Renal cortical epithelial cell (primary cell): ENCODE results near the gene DNAH17. TPM values are rescaled to one million over a fixed set of nuclear protein-coding genes. Genes with fewer than 3 reads are reported as not detected.

ENCODE experiments used
- DNase-seq: peaks from one replicate; pipeline ENCODE4 v3.0.0-alpha.2; 2011; ENCODE audit warnings: low read depth
- total RNA-seq: library from RNA; depleted of rRNA; stranded (reverse); fragments of >200 nt; gene quantifications from 2 replicates; pipeline ENCODE4 v1.2.3, GENCODE V29; 2014

The DNAH17 gene
- total RNA-seq, 1 donor from 2014 or later, result 0.05 TPM

DNA sequence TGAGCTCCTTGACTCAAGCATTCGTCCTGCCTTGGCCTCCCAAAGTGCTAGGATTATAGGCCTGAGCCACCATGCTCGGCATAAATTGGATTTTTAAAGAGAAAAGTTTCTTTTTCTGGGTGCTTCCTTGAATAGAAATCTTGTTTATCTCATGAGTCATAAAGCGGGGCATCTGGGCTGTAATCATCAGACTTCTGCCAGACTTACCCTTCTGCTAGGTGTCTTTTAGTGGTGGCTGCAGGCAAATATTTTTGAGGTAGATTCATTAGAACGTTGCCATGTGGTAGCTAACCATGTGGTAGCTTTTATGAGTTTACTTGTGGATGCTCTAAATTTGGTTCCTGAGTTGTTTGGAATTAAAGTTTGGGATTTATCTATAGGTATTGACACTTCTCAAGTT, 185.4 kb downstream of the DNAH17 start:
- DNase-seq, result peak; percentile 73

DNA sequence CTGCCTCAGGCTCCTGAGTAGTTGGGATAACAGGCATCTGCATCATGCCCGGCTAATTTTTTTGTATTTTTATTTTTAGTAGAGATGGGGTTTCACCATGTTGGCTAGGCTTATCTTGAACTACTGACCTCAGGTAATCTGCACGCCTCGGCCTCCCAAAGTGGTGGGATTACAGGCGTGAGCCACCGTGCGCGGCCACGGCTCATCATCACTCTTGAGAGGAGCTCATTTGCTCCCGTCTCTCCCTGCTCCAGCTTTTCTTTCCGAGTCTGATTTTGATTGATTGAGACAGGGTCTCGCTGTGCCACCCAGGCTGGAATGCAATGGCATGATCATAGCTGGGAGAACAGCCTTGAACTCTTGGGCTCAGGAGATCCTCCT, 186.2 kb downstream of the DNAH17 start:
- no peak for DNase-seq

DNA sequence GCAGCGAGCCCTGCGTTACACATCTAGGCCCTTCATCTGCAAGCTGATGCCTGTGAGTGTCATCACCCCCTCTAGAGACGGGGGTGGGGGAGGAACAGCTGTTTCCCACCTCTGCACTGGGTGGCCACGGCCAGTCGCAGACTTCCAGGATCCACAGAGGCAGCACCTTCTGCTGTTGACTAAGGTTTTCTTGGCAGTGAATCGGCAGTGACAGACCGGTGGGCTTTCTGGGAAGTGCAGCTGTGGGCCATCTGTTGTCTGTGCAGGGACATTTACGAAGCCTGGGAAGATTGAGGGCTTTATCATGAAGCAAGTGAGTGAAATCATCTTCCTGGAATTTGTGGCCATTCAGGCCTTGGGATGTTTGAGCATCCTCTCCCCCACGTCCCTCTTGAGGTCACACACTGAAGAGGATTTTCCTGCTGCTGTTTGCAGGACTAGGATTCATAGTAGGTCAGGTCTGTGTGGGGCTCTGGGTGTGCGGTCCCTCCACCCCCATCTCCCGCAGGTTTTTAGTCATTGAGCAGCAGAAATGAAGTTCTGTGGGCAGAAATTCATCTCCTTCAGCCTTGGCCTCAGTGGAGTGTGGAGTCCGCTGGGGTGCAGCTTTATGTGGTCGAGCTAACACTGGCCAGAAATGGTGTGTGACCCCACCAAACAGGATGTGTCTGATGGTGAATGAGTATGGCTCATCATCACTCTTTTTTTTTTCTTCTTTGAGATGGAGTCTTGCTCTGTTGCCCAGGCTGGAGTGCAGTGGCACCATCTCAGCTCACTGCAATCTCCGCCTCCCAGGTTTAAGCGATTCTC, 186.8 kb downstream of the DNAH17 start:
- peak; percentile 81 for DNase-seq

DNA sequence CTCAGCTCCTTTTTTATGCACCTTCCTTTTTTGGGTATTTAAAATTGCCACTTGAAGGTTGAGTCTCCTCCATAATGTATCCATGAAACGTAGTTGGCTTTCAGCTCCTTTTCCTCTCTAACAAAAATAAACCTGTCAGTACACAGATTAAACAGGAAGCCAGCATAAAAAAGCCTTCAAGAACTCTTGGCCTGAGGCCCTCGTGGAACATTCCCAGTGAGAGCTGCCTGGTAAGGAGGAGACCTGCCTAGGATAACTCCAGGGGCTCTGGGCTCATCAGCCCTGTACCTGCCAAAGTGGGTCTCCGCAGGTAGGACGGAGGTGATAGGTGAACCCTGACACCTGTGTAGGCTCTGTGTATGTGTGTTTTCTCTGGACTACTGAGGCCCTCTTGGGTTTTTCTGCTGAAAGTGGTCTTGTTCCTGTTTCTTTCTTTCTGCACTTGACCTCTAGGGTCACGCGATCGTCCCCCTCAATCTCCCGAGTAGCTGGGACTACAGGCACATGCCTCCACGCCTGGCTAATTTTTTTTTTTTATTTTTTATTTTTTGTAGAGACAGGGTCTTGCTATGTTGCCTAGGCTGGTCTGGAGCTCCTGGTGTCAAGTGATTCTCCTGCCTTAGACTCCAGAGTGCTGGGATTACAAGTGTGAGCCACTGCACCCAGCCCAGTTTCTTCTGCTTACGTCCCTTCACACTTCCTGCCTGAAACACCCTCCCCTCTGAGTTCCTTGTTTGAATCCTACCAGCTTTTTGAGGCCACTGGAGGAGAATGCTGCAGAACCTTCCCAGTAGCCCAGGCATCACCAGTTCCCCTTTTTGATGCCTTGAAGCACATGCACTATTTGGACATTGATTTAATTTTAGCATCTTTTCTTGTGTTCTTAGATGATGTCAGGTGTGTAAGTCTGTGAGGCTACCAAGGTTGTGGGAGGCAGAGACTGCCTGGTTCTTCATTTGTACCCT, 188.9 kb downstream of the DNAH17 start:
- DNase-seq, result no peak

DNA sequence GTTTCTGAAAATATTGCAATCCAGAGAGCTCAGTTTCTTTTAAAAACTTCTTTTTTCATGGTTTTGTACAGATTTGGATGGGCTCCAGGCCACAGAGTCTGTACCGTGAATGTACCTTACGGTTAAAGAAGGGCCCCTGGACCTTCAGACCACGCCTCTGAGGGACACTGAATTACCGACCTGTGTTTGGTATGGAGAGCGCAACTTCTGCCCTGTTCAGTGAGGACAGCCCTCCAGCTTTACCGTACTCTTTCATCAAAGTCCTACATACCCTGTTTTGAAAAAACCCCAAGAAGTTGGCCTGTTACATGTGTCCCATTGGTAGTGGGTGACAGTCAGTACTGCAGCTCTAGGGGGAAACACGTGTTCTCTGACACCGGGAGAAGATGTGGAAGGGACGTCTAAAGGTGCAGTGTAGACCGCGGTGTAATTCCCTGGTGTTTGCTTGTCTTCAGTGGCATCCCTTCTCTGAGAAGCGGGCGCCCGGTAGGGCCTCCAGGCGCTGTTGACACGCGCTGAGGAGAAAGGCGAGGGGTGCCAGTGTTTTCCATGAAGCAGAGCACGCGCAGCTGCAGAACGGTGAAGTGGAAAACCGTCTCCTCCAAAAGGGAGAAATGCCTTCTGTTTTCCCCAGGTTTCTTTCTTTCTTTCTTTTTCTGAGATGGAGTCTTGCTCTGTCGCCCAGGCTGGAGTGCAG, 192.6 kb downstream of the DNAH17 start:
- no peak for DNase-seq

DNA sequence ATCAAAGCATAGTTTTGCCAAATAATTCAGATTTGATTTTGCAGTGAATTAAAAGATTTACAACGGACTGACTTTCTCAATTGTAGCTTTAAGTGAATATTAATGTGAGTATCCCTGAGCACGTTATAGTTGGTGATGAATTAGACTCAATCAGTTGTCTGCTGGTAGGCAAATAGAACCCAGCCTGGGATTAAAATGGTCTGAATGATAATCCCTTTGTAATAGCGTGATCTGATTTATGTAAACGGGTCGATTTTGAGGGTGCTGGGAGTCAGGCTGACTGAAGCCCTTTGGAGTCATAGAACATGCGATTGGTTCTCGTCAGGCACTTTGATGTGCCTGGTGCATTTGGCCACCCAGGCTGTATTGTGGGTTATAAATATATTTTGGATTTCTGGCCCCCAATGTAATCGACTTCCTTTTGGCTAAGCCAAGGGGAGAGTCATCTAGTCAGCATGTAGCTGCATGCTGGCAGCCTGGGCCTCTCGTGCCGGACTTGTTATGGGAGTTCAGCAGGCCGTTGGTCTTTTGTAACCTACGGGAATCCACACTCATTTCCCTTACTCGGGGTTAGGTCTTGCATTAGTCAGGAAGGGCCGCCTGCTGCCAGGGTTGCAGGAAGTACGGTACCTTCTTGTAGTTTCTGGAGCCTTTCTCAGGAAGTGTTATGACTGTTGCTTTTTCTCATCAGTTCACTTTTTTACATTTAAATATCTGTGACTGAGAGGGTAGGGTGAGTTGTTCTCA, 193.3 kb downstream of the DNAH17 start:
- peak; percentile 94 for DNase-seq

DNA sequence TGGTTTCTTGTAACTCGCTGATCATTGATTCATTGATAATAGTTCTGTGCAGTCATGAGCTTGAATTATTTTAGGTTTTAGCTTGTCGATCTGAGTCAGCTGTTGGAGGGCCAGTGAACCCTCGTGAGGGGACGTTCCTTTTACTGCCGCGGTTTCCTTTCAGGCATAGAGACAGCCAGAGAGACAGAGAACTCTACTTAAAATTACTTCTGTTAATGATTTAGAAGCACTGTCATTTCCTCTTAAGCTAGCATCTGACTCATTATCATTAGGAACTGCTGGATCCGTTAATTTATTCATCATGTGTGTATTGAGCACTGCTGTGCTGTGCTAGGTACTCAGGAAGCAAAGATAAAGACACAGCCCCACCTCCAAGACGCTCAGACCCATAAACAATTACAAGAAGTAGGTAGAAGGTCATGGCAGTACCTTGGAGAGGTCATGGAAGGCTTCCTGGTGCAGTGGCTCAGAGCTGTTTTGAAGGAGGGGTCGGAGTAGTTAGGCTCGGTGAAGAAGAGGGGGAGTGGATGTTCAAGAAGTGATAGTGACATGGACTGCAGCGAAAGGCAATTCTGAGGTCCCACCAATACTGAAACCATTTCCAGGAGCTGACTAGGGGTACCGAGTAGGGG, 195.5 kb downstream of the DNAH17 start:
- DNase-seq, result peak; percentile 98

DNA sequence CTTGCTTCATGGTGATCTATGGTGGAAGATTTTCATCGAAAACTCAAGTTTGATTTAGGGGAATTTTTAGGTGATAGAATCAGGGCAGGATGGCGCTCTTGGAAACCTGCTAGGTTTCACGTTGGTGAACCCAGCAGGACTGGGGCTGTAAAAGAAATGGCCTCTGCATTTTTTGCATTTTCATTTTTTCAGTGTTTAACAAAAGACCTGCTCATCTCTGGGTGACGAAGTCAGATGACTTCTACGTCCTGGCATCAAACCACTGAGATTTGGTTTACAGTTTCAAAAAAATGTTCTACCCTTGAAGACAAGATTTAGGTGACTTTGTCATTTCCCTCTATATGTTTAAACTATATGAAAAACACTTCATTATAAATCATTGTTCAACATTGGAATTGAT, 196.8 kb downstream of the DNAH17 start:
- DNase-seq, result no peak

DNA sequence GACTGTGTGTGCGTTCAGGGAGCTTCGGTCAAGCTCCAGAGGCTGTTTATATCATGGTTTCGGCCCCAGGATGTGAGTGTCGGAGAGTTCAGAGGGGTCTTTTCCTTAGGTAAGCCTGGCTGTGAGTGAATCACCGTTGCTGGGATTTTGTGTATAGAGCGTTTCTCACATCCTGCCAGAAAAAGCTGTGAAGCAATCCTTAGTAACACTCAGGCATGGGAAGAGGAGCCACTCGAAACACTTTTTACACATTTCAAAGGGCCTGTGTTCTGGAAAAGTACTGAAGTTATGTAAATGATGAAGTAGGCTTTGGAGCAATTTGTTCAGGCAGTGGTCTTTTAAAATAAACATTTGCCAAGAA, 198.1 kb downstream of the DNAH17 start:
- DNase-seq, result peak; percentile 88

DNA sequence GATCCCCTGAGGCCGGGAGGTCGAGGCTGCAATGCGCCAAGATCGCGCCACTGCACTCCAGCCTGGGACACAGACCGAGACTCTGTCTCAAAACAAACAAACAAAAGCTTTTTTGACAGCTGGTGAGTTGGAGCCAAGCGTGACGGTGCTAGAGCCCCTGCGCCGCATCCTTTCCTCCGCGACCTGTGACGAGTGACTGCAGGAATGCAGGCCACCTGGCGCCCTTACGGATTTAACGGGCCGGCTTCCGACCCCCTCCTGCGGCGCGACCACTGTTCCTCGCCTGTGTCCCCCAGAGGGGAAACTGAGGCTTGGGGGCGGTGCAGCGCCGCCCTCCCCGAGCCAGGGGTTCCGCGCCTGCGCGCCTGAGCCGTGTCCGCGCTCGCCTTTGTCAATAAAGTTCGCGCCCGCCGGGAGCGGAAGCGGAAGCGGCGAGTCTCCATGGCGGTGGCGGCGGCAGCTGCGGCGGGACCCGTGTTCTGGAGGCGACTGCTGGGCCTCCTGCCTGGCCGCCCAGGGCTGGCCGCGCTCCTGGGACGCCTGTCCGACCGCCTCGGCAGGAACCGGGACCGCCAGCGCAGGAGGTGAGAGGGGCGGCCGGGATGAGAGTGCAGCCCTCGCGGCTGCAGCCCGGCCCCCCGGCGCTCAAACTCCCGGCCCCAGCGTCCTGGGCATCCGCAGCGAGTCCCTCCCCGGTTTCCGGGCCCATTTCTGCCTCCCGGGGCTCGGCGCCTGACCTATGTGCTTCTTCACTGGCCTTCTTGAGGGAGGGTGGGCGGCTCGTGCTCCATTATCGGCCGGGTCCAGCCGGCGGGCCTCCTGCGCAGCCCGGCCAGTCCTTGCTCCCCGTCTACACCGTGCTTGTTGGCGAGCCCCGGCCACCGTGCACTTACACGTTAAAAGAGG, 198.7 kb downstream of the DNAH17 start, which contains the start of gene PGS1:
Gene PGS1, plus strand, starts transcription at position 425 of the 906 bp plus-strand sequence. Its CDS starts 17 bp downstream, at position 442.
- no peak for DNase-seq

DNA sequence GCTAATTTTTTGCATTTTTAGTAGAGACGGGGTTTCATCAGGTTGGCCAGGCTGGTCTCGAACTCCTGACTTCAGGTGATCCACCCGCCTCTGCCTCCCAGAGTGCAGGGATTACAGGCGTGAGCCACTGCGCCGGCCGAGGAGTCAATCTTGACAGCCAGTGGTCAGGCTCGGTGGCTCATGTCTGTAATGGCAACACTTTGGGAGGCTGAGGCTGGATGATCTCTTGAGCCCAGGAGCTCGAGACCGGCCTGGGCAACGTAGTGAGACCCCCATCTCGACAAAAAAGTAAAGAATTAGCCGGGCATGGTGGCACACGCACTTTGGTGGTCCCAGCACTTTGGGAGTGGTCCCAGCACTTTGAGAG, 199.4 kb downstream of the DNAH17 start:
- DNase-seq, result no peak

DNA sequence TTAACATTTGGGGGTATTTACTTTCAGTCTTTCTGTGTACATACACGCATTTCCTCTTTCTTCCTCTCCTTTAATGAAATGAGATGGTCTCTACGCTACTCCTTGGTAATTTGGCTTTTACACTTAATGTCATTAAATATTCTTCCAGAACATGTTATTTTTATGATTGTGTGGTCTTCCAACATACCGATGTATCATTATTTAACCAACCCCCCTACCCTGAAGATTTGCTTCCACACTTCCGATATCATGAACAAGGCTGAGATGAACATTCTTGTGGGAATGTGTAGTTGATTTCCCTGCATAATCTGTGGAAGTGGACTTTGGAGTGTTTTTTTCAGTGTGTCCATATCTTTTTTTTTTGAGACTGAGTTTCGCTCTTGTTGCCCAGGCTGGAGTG, 201.0 kb downstream of the DNAH17 start:
- DNase-seq, result no peak

DNA sequence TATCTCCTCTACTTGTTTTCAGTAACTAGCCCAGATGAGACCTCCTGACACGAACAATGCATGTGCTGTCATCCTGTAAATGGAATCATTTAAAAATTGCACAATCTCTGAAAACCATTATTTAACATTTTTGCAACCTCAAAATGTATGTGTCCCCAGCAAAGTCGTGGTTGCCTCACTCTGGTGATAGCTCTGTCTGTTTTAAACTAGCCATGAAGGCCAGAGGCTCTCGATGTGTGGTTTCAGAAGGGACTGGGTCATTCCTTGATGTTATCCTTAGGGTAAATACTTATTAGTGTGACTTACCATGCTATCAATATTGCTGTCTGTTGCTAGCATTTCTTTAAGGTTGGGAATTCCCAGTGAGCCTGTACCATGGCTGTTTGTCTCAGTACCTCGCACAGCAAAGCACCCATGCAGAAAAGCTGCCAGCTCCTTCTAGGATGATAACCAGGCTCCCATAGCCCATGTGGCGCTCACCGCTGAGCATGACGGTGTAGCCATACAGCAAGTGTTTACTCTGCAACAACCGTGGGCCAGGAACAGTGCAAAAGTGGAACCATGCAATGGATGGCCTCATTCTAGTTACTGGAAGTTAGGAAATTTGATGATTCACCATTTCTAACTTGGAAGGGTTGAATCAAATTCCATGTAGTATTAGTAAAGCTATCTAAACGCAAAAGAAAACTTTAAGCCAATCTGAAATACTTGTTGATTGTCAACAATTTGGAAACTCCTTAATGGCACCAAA, 201.6 kb downstream of the DNAH17 start:
- DNase-seq, result peak; percentile 98

DNA sequence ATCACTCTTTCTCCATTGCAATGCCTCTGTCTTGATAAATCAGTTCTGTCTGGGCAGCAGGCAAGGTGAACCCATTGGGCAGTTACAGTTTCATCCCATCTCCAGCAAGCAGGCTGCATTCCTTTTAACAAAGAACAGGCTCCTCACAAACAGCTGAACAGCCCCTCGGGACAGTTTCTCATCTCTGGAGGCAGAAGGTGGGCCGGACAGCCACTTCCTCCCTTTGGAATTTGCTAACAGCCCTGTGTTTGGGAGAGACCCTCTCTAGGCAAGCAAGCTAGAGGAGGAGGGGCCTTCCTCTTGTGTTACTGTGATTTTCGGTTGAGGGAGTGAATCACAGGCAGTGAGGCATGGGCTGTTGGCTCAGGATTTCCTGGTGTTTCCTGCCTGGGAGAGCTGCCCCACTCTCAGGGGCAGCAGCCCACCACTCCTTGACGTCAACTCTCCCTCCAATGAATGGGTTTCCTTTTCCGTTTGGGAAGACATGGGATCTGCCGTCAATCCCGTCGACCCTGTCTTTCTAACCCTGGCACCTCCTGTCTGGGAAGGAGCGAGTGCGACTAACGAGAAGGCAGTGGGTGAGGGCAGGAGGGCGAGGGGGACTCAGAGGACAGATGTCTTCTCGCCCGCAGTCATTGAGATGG, 202.4 kb downstream of the DNAH17 start:
- peak; percentile 90 for DNase-seq

DNA sequence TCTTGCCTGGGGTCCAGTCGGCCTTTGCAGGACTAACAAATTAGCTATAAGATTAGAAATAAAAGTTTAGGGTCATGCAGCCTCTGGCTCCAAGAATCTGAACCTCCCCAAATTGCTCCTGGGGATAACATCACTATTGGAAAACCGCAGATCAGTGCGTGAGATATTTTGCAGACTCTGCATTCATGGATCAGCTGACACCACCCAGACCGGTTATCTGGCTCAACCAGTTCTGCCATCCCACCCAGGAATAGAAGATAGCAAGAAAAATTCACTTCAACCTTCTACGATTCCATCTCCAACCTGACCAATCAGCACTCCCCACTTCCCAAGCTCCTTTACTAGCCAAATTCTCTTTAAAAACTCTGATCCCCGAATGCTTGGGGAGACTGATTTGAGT, 203.0 kb downstream of the DNAH17 start:
- DNase-seq, result no peak
